ENCODE results near the gene ILF2.

DNA sequence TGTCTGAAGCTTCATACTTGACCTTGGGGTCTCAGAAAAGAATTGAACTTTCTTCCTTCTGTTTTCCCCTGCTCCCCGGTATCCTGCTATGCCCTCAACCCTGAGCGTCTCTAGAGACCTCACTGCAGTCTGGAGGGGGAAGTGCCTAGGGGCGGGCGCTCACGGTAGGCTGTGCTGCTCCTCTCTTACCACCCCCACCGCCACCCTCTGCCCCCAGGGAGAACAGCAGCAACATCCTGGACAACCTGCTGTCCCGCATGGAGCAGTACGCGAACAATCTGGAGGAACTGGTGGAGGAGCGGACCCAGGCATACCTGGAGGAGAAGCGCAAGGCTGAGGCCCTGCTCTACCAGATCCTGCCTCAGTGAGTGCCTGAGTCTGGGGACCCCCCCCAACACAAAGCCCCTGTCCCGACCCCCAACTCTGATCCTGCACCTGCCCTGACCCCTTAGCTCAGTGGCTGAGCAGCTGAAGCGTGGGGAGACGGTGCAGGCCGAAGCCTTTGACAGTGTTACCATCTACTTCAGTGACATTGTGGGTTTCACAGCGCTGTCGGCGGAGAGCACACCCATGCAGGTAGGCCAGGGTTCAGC lies 18.0 kb upstream of the ILF2 start:
- TF ChIP-seq POLR2A (IDR thresholded peaks at IDR 0.05) (no peak), EP300 (IDR thresholded peaks at IDR 0.05) (no peak)
- TF ChIP-seq, protein P1, sequence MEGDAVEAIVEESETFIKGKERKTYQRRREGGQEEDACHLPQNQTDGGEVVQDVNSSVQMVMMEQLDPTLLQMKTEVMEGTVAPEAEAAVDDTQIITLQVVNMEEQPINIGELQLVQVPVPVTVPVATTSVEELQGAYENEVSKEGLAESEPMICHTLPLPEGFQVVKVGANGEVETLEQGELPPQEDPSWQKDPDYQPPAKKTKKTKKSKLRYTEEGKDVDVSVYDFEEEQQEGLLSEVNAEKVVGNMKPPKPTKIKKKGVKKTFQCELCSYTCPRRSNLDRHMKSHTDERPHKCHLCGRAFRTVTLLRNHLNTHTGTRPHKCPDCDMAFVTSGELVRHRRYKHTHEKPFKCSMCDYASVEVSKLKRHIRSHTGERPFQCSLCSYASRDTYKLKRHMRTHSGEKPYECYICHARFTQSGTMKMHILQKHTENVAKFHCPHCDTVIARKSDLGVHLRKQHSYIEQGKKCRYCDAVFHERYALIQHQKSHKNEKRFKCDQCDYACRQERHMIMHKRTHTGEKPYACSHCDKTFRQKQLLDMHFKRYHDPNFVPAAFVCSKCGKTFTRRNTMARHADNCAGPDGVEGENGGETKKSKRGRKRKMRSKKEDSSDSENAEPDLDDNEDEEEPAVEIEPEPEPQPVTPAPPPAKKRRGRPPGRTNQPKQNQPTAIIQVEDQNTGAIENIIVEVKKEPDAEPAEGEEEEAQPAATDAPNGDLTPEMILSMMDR (IDR thresholded peaks at IDR 0.05): no peak
